Adipose tissue (tissue), 3 donors: ENCODE measurements around the gene CACNA1C. TPM values are rescaled to one million over a fixed set of nuclear protein-coding genes. Genes with fewer than 3 reads are reported as not detected.
"Not testable (repeated sequence)": the region's sequence is repeated elsewhere in the genome, so short reads cannot be mapped to it uniquely, and the experiment has no call there.

ENCODE experiments used
- H3K27ac ChIP-seq: one replicate; pipeline ENCODE4 v1.5.1; 2013; ENCODE audit warnings: low read depth, low read length
- WGBS, 3 donors: extraction: QIAGEN DNeasy Blood & Tissue Kit; methylation state at CpG; one replicate each; pipeline ENCODE4 v1.1.7; 2013; 5-methylcytosine and 5-hydroxymethylcytosine counted together
- polyA plus RNA-seq, 3 donors: library from polyadenylated mRNA; stranded (reverse); fragments of 200-250 nt; gene quantifications; one replicate each; pipeline ENCODE4 v1.2.3, GENCODE V29; 2013
- donor health status: healthy with polysubstance abuse.
- donor health status: Bipolar disorder and iron deficiency.
- donor health status: healthy.

The CACNA1C gene
- polyA plus RNA-seq, 3 donors: 0.72 to 8.1 (median 1.4) TPM

DNA sequence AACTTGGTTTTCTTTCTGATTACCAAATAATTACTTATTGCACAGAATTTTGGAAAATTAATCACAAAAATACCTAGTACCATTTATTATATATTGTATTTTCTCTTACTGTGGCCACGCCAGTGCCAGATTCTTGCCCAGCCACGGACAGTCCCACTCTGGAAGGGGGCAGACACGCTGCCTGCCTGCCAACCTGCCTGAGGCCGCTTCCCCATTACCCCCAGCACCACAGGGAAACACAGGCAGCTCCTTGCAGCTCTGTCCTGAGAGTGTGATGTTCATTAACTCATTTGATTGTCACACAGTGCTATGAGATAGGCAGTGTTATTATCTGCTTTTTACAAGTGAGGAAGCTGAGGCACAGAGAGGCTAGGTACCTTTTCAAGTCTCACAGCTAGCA, 46.8 kb downstream of the CACNA1C start:
- WGBS, 3 donors: 81 to 93% (median 91%) methylated on average over 4 of the region's 4 CpGs
- no peak overlapping the region for H3K27ac ChIP-seq

- 63 to 92% (median 87%) methylated on average over 16 of the region's 16 CpGs for WGBS, 3 donors
- no peak overlapping the region for H3K27ac ChIP-seq
These were observed 48.6 kb downstream of the CACNA1C start for GRCh38 chr12:2101359-2101758.

GRCh38 chr12:2101771-2102170, 49.0 kb downstream of the CACNA1C start:
- 33 to 54% (median 44%) methylated on average over 3 of the region's 3 CpGs for WGBS, 3 donors
- no peak overlapping the region for H3K27ac ChIP-seq

DNA sequence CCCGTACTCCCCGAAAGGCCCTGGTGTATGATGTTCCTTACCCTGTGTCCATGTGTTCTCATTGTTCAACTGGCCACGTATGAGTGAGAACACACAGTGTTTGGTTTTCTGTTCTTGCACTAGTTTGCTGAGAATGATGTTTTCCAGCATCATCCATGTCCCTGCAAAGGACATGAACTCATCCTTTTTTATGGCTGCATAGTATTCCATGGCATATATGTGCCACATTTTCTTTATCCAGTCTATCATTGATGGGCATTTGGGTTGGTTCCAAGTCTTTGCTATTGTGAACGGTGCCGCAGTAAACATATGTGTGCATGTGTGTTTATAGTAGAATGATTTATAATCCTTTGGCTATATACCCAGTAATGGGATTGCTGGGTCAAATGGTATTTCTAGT, 49.9 kb downstream of the CACNA1C start:
- not testable (repeated sequence) for H3K27ac ChIP-seq
- 84 to 93% (median 87%) methylated on average over 5 of the region's 5 CpGs for WGBS, 3 donors

DNA sequence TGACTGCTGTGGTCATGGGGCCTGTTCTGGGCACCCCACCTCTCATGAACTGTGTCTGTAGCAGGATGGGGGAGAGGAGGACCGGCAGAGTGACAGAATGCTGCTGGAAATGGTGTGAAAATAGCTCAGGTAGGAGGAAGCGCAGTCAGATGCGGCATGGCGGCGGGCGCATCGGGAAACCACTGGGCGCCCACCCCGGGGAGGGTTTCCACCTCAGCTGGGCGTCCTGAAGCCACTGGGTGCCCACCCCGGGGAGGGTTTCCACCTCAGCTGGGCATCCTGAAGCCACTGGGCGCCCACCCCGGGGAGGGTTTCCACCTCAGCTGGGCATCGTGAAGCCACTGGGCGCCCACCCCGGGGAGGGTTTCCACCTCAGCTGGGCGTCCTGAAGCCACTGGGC, 52.6 kb downstream of the CACNA1C start:
- not testable (repeated sequence) for H3K27ac ChIP-seq
- WGBS, 3 donors: 94 to 97% (median 96%) methylated on average over 14 to 17 of the region's 17 CpGs

DNA sequence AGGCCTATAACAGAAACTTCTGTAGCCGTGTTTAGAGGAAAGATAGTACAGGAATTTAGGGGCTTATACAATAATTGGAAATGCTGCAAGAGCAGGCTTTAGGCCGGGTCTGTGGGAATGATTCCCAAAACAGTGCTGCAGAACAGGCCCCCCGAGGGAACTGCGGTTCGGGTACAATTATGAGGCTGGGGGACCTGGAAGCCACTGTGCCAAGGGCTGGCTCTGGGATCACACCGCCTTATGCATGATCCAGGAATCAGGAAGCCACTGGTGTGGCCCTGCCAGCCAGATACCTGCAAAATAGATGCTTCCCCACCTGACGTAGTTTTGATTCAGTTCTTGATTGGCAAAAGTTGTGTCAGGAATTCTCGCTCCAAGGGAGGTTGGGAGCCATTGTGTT, 55.4 kb downstream of the CACNA1C start:
- WGBS, 3 donors: 93 to 95% (median 94%) methylated on average over 8 of the region's 8 CpGs
- H3K27ac ChIP-seq: no peak overlapping the region

DNA sequence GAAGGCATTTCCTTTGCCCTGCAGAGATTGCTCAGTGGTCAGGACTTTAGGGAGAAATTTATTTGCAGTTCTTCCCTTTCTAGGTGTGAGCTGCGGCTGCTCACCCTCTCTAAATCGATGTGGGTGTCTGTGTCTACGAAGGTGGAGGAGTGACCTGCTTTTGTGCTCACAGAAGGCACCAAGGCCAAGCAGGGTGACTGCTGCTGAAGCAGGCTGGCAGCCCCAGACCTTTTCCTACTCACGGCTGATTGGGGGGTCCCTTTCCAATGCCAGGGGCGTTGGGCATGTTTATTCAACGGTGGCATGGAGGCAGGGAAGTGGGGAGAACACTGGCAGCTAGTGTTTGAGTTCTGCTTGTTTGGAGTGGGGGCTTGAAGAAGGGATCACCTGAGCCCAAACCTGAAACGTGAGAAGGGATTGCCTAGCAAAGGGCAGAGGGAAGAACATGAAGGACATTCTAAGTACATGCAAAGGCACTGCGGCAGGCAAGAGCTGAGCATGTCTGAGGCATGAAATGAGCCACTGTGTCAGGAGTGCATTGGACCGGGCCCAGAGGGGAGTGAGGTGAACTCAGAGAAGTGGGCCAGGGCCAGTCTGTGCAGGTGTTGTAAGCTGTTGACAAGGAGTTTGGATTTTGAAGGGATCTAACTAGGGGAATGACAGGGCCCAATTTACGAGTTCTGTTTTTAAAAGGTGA, 56.3 kb downstream of the CACNA1C start:
- WGBS, 3 donors: 81 to 90% (median 89%) methylated on average over 10 of the region's 10 CpGs
- H3K27ac ChIP-seq: no peak overlapping the region

- H3K27ac ChIP-seq: no peak overlapping the region
These were observed 57.3 kb downstream of the CACNA1C start for GRCh38 chr12:2110127-2110526.

DNA sequence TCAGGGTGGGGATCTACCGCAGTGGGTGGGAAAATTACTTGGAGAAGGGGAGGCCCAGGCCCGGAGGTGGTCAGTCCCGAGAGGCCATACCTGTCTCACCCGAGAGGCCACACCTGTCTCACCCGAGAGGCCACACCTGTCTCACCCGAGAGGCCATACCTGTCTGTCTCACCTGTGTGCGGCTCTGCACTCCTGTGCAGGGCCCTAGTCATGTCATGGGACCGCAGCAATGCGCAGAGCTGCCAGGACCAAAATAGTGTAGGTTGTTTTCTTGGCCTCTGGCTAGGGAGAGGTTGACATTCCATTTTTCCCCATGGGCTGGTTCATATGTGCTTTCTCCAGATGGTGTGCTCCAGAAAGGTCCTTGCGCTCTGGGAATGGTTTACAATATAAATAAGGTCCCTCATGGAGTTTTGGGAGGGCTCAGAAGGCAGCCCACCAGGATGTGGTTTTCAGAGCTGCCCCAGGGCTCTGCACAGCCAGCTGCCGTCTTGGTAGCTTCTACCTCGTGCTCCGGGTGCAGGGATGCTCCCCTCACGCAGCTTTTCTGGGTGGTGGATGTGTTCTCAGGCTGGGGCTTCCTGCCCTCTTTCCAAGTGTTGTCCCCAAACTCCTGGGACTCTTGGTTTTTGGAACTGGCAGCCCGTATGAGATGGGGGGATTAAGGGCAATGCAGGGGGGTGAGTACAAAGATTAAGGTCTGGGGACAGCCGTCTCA, 58.2 kb downstream of the CACNA1C start:
- H3K27ac ChIP-seq: no peak overlapping the region
- 78 to 89% (median 86%) methylated on average over 16 of the region's 16 CpGs for WGBS, 3 donors

More at GRCh38 chr12:2110127-2110526, 57.3 kb downstream of the CACNA1C start:
- WGBS, 3 donors: 90 to 94% (median 91%) methylated on average over 5 of the region's 5 CpGs

- H3K27ac ChIP-seq: no peak overlapping the region
- WGBS, 3 donors: 82 to 85% (median 84%) methylated on average over 13 of the region's 13 CpGs
These were observed 59.0 kb downstream of the CACNA1C start for GRCh38 chr12:2111826-2112225.

DNA sequence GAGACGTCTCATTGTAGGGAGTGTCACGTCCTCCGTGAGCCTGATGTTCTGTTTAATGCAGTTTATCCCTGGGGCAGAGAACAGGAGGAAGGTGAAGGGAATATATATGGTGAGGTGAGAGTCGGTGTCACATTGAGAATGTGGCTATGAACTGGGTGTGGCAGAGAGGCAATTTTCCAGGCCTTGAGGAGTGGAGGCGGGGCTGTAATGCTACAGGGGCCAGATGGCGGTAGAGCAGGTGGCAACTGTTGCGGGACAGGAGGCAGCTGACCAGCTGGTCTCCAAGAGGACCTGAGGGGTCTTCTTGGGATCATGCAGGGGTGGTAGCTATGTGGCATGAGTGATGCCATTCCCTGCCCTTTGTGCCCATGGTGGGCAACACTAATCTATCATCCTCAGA, 59.6 kb downstream of the CACNA1C start:
- WGBS, 3 donors: 95 to 97% (median 97%) methylated on average over 7 of the region's 7 CpGs
- no peak overlapping the region for H3K27ac ChIP-seq

- 49 to 96% (median 92%) methylated on average over 14 of the region's 14 CpGs for WGBS, 3 donors
- no peak overlapping the region for H3K27ac ChIP-seq
These were observed 60.5 kb downstream of the CACNA1C start for GRCh38 chr12:2113119-2113912.

DNA sequence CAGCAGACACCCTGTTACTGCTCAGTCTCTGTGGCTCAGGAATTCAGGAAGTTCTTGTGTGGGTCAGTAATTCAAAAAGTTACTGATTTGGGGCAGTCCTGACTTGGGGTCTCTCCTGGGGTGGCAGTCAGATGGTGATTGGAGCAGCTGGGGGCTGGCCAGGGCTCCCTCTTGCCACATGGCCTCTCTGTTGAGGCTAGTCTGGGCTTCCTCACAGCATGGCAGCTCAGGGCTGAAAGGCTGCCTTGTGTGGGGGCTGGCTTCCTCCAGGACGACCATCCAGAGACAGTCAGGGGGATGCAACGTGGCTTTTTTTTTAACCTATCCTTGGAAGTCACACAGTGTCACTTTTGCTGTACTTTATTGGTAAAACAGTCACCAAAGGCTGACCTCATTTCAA, 61.3 kb downstream of the CACNA1C start:
- 66 to 77% (median 69%) methylated on average over 2 of the region's 2 CpGs for WGBS, 3 donors
- H3K27ac ChIP-seq: no peak overlapping the region

- H3K27ac ChIP-seq: no peak overlapping the region
These were observed 62.5 kb downstream of the CACNA1C start for GRCh38 chr12:2115101-2115845.

DNA sequence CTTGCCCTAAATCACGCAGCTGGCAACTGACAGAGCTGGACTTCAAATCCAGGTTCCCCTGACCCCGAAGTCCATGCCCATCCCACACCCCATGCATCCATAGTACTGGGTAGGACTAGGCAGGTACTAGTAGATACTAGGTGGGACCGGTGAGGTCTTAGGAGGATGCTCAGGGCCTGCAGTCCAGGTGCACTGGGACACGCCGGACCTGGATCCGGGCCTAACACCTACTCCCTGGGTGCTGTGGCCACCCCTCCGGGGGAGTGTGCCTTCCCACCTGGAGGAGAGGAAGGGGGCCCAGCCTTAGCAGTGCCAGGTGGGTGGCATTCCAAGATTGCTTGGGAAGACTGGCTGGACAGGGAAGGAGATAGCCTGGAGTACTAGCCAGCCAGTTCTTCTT, 64.8 kb downstream of the CACNA1C start:
- H3K27ac ChIP-seq: no peak overlapping the region

More at GRCh38 chr12:2115101-2115845, 62.5 kb downstream of the CACNA1C start:
- WGBS, 3 donors: 91 to 96% (median 96%) methylated on average over 31 of the region's 31 CpGs

DNA sequence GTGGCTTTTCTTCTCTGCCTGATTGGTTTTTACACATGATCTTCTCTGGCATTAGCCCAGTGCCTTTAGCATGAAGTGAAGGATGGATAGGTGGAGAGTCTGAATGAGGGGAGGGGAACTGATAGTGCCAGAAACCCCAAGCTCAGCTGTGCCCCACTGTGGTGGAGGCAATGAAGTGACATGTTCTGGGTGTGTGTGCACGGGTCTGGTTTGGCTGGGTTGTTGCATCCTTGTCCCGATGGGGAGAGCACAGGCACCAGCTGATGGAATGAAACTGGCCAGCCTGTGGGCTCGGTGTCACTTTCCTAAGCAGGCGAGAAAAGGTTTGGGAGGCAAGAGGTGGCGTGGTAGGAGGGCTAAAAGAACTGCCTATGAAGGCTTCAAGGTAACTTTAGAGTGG, 65.3 kb downstream of the CACNA1C start:
- WGBS, 3 donors: 79 to 92% (median 91%) methylated on average over 5 of the region's 5 CpGs
- H3K27ac ChIP-seq: no peak overlapping the region

More for the DNA sequence above, 64.8 kb downstream of the CACNA1C start:
- WGBS, 3 donors: 93 to 98% (median 96%) methylated on average over 7 of the region's 7 CpGs

GRCh38 chr12:2118481-2119255, 65.9 kb downstream of the CACNA1C start:
- H3K27ac ChIP-seq: peak overlapping the region; percentile 13
- 83 to 88% (median 86%) methylated on average over 12 of the region's 12 CpGs for WGBS, 3 donors

DNA sequence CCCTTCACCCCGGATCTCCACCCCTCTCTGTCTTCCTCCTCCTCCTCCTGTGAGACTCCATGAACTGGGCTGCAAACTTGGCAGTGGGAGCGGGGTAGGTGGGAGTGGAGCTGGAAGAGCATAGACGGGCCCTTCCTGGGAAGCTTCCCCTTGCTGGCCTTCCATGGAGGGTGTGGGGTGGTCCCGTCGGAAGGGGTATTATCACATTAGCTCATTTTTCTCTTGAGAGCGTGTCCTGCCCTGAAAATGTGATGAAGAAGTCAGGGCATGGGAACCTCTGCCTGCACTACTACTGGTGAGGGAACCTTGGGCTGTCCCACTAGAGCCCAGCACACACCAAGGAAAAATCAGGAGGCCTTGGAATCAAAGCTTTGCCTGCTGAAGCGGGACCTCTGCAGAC, 66.5 kb downstream of the CACNA1C start:
- WGBS, 3 donors: 81 to 86% (median 85%) methylated on average over 7 of the region's 7 CpGs
- peak overlapping the region; percentile 13 for H3K27ac ChIP-seq
